ENCODE results near the gene TEKT5.

The TEKT5 gene

GRCh38 chr16:10579965-10580882 lies 114.5 kb downstream of the TEKT5 start, which contains the start of gene EMP2:
Gene EMP2, minus strand, starts transcription at chr16:10580598. Its CDS starts 32,981 bp downstream, at chr16:10547617.
- DNase-seq (ENCODE audit: low read depth in 2 of 2): no peak

DNA sequence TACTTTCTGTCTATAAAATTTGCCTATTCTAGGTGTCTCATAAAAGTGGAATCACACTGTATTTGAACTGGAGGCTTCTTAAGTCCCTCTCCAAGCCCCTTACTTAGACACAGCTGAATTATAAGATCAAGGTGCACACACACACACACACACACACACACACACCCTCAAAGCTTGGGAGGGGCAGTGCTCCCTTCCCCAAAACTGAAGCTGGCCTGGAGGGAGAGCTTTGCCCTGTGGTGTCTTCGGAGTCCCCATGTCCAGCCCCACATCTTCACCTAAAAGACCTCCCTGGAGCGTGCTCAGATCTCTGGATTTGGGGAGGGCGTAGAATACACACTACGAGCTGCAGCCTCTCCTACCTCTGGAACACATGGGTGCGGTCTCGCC lies 115.2 kb downstream of the TEKT5 start:
- no peak for DNase-seq (ENCODE audit: low read depth in 2 of 2)

- no peak for DNase-seq (ENCODE audit: low read depth in 2 of 2)
These were observed 116.0 kb downstream of the TEKT5 start for GRCh38 chr16:10578474-10579316.
